Right hindlimb (tissue), 1 donor: ENCODE data around the gene TSPO.
A peak's percentile ranks its signal among the peaks of the same experiment; 100 is the strongest.
"Not testable (repeated sequence)": the region's sequence is repeated elsewhere in the genome, so short reads cannot be mapped to it uniquely, and the experiment has no call there.

Experiments used
- DNase-seq: peaks from one replicate; pipeline ENCODE4 v3.0.0-alpha.2; 2018

The TSPO gene

GRCh38 chr22:43131773-43132501, 19.4 kb upstream of the TSPO start:
- no peak for DNase-seq

GRCh38 chr22:43133401-43133800, 18.0 kb upstream of the TSPO start:
- no peak for DNase-seq

GRCh38 chr22:43134553-43134952, 16.8 kb upstream of the TSPO start:
- no peak for DNase-seq

GRCh38 chr22:43135565-43135964, 15.8 kb upstream of the TSPO start:
- no peak for DNase-seq

- DNase-seq = no peak
Measured at GRCh38 chr22:43136255-43136654, 15.1 kb upstream of the TSPO start.

- DNase-seq = no peak
Measured at GRCh38 chr22:43136801-43137200, 14.6 kb upstream of the TSPO start.

GRCh38 chr22:43142880-43143562, 8.3 kb upstream of the TSPO start, which contains the start of gene MCAT:
MCAT (minus strand) TSS chr22:43143398; CDS start chr22:43143348, 50 bp downstream.
- DNase-seq = peak; percentile 90

- no peak for DNase-seq
Measured at GRCh38 chr22:43144949-43145348, 6.4 kb upstream of the TSPO start.

GRCh38 chr22:43145371-43145770, 6.0 kb upstream of the TSPO start:
- not testable (repeated sequence) for DNase-seq

GRCh38 chr22:43146332-43146731, 5.0 kb upstream of the TSPO start:
- not testable (repeated sequence) for DNase-seq

- DNase-seq = no peak
Measured at GRCh38 chr22:43147821-43148220, 3.5 kb upstream of the TSPO start.

- no peak for DNase-seq
Measured at GRCh38 chr22:43148581-43148980, 2.8 kb upstream of the TSPO start.

GRCh38 chr22:43150731-43151206, 590 bp upstream of the TSPO start:
- DNase-seq = no peak

- DNase-seq = no peak
Measured at GRCh38 chr22:43152003-43152356, 621 bp downstream of the TSPO start.

- DNase-seq = peak; percentile 88
Measured at GRCh38 chr22:43152357-43153071, 1.2 kb downstream of the TSPO start.

GRCh38 chr22:43153899-43154298, 2.5 kb downstream of the TSPO start:
- DNase-seq = no peak

GRCh38 chr22:43154887-43155536, 3.7 kb downstream of the TSPO start:
- no peak for DNase-seq

GRCh38 chr22:43155789-43156188, 4.4 kb downstream of the TSPO start:
- no peak for DNase-seq

- no peak for DNase-seq
Measured at GRCh38 chr22:43156413-43156812, 5.1 kb downstream of the TSPO start.

- DNase-seq = no peak
Measured at GRCh38 chr22:43157874-43158546, 6.7 kb downstream of the TSPO start.

GRCh38 chr22:43158778-43159483, 7.6 kb downstream of the TSPO start:
- DNase-seq = no peak
